Tibial nerve (tissue), 4 donors: Measurements from ENCODE around the gene PRKAR1A. TPM values are rescaled to one million over a fixed set of nuclear protein-coding genes. Genes with fewer than 3 reads are reported as not detected.

Experiments
- DNase-seq, 2 donors: peaks; one replicate each; pipeline ENCODE4 v3.0.0-alpha.2; 2019; ENCODE audit warnings: low spot score in 2 of 2
- H3K27ac ChIP-seq, 4 donors: fragments of 200-600 bp; sonication (generic) in 3 of 4; one replicate each; pipeline ENCODE4 v1.5.1; 2017 to 2019; ENCODE audit warnings: mild to moderate bottlenecking in 1 of 4
- H3K27me3 ChIP-seq, 2 donors: fragments of 200-600 bp; sonication (generic) in 1 of 2; one replicate each; pipeline versions ENCODE4 v1.5.1 to v1.6.0; 2017 to 2019
- H3K36me3 ChIP-seq, 3 donors: fragments of 200-600 bp; sonication (generic); one replicate each; pipeline ENCODE4 v1.5.1; 2018 to 2019
- H3K4me1 ChIP-seq, 4 donors: fragments of 200-600 bp; sonication (generic) in 3 of 4; one replicate each; pipeline ENCODE4 v1.5.1; 2017 to 2019
- H3K4me3 ChIP-seq, 4 donors: fragments of 200-600 bp; sonication (generic) in 3 of 4; one replicate each; pipeline ENCODE4 v1.5.1; 2017 to 2019; ENCODE audit warnings: mild to moderate bottlenecking in 1 of 4, moderate library complexity in 1 of 4
- H3K9me3 ChIP-seq, 4 donors: fragments of 200-600 bp; sonication (generic) in 3 of 4; one replicate each; pipeline ENCODE4 v1.5.1; 2017 to 2019
- CTCF ChIP-seq, 5 experiments: fragments of 200-600 bp in 3 of 5; fragments of 450-650 bp in 2 of 5; sonication (generic) in 3 of 5; IDR thresholded peaks; one replicate each; pipeline ENCODE4 v1.5.1; 2016 to 2019; ENCODE audit warnings: antibody characterized with exemption in 5 of 5, mild to moderate bottlenecking in 3 of 5, moderate library complexity in 2 of 5
- EP300 ChIP-seq, 2 donors: sonication (generic); formaldehyde crosslinking; IDR thresholded peaks; one replicate each; pipeline ENCODE4 v1.6.1; 2017; ENCODE audit warnings: antibody characterized with exemption in 2 of 2, mild to moderate bottlenecking in 1 of 2
- POLR2A ChIP-seq, 2 donors: fragments of 450-650 bp; IDR thresholded peaks; one replicate each; pipeline ENCODE4 v1.6.1; 2017; ENCODE audit warnings: antibody characterized with exemption in 2 of 2, mild to moderate bottlenecking in 2 of 2, moderate library complexity in 2 of 2
- WGBS, 2 donors: methylation state at CpG; one replicate each; pipeline ENCODE4 v1.1.5; 2018; 5-methylcytosine and 5-hydroxymethylcytosine counted together
- total RNA-seq, 4 donors: library from RNA; depleted of rRNA; stranded (reverse); fragments of >200 nt; gene quantifications; one replicate each; pipeline ENCODE4 v1.1.0, GENCODE V29; 2016

PRKAR1A gene
- total RNA-seq, 4 donors from 2014 or later, result 327 to 494 (median 406) TPM

GRCh38 chr17:68599091-68599490, 86.9 kb downstream of the PRKAR1A start:
- Histone ChIP-seq H3K27me3 (peaks cover 0 to 11% of the 10 kb centered on the region in 2 donors), H3K4me1 (peaks cover 0 to 76% (median 7%) of the 10 kb centered on the region in 4 donors), H3K4me3 (peak overlapping the region; percentile 36 to 82 (median 66)), H3K27ac (peak overlapping the region; percentile 56 to 86 (median 75)), H3K36me3 (no peaks in the 10 kb centered on the region), H3K9me3 (no peaks in the 10 kb centered on the region)
- peak in 1 of 2 donors; percentile 62 for DNase-seq
- 52 to 56% methylated on average over 4 of the region's 4 CpGs for WGBS, 2 donors
- TF ChIP-seq EP300 (IDR thresholded peaks at IDR 0.05), result peak in 1 of 2 donors; percentile 76
- TF ChIP-seq CTCF (IDR thresholded peaks at IDR 0.05), result no peak

- DNase-seq, result peak in 1 of 2 donors; percentile 38
- Histone ChIP-seq H3K27me3 (peaks cover 0 to 11% of the 10 kb centered on the region in 2 donors), H3K4me1 (peaks cover 0 to 73% (median 7%) of the 10 kb centered on the region in 4 donors), H3K4me3 (peak overlapping the region; percentile 36 to 82 (median 66)), H3K27ac (peak overlapping the region; percentile 56 to 86 (median 75)), H3K36me3 (no peaks in the 10 kb centered on the region), H3K9me3 (no peaks in the 10 kb centered on the region)
- no peak for TF ChIP-seq POLR2A (IDR thresholded peaks at IDR 0.05)
- no peak for TF ChIP-seq EP300 (IDR thresholded peaks at IDR 0.05)
- no peak for TF ChIP-seq CTCF (IDR thresholded peaks at IDR 0.05)
- WGBS, 2 donors, result 28 to 34% methylated on average over 18 of the region's 18 CpGs
Observed at GRCh38 chr17:68599552-68600066, 87.4 kb downstream of the PRKAR1A start.

GRCh38 chr17:68600067-68600930, 88.1 kb downstream of the PRKAR1A start:
- WGBS, 2 donors, result 2% methylated on average over 46 to 59 of the region's 88 CpGs
- H3K27ac ChIP-seq, result peak overlapping the region; percentile 56 to 86 (median 75)
- H3K4me3 ChIP-seq, result peak overlapping the region; percentile 36 to 82 (median 66)
- no peak for DNase-seq
- H3K27me3 ChIP-seq, result peaks cover 0 to 11% of the 10 kb centered on the region in 2 donors
- H3K9me3 ChIP-seq, result no peaks in the 10 kb centered on the region
- no peaks in the 10 kb centered on the region for H3K36me3 ChIP-seq
- H3K4me1 ChIP-seq, result peaks cover 0 to 67% (median 7%) of the 10 kb centered on the region in 4 donors
- no peak for TF ChIP-seq EP300 (IDR thresholded peaks at IDR 0.05)
- no peak for TF ChIP-seq POLR2A (IDR thresholded peaks at IDR 0.05)
- TF ChIP-seq CTCF (IDR thresholded peaks at IDR 0.05), result peak in 1 of 5 experiments; percentile 15

Other genes with a start within 250 kb of the PRKAR1A start
- under 1 TPM in 2 of 4 donors, not detected in 2; 0.20 to 0.90 TPM for gene SLC16A6, start 221.3 kb upstream of the PRKAR1A start, total RNA-seq
- 10 to 100 TPM in 1 of 4 donors, 1 to 10 TPM in 3; 2.1 to 11.4 (median 4.1) TPM for gene ARSG, start 220.9 kb upstream of the PRKAR1A start, total RNA-seq
- gene WIPI1, start 54.9 kb upstream of the PRKAR1A start, total RNA-seq, result 100 to 1,000 TPM in 1 of 4 donors, 10 to 100 TPM in 3; 71.4 to 131 (median 77.2) TPM
- 100 to 1,000 TPM in 1 of 4 donors, 10 to 100 TPM in 2, 1 to 10 TPM in 1; 9.4 to 104 (median 25.7) TPM for gene FAM20A, start 88.9 kb downstream of the PRKAR1A start, total RNA-seq